Measurements from ENCODE around the gene SLC25A3. TPM values are rescaled to one million over a fixed set of nuclear protein-coding genes. Genes with fewer than 3 reads are reported as not detected.

Gene SLC25A3
- total and polyA plus RNA-seq, 9 of the 15 experiments (the other 6 are each of a cell fraction or from before 2014, with no cell fraction given): 264 to 766 (median 495) TPM

- TF ChIP-seq ZBTB2 (IDR thresholded peaks at IDR 0.05) (peak; percentile 19; the same call in 1 of the 2 replicates), REST (IDR thresholded peaks at IDR 0.05; ENCODE audit: borderline replicate concordance) (no peak), REST (CRISPR knock-in tag; IDR thresholded peaks at IDR 0.05; ENCODE audit: low read depth) (0 out of 2 replicates have a peak, but pooled peaks have one; percentile 62), ZNF445 (CRISPR knock-in tag; IDR thresholded peaks at IDR 0.05; ENCODE audit: low read depth) (no peak), ZNF707 (CRISPR knock-in tag; conservative IDR thresholded peaks at IDR 0.05) (no peak), COPS2 (conservative IDR thresholded peaks at IDR 0.05) (no peak), THAP12 (CRISPR knock-in tag; IDR thresholded peaks at IDR 0.05) (peak; percentile 64; the same call in 1 of the 2 replicates), SP1 (CRISPR knock-in tag; IDR thresholded peaks at IDR 0.05) (no peak), MXI1 (IDR thresholded peaks at IDR 0.05; ENCODE audit: low read depth, low read length) (no peak; the same call in 1 of the 2 replicates), ZBTB7A (IDR thresholded peaks at IDR 0.05; ENCODE audit: borderline replicate concordance, control insufficient read depth, low read depth, low read length) (peak; percentile 89; the same call in 1 of the 2 replicates), ZNF12 (CRISPR knock-in tag; IDR thresholded peaks at IDR 0.05) (no peak), HNRNPLL (IDR thresholded peaks at IDR 0.05; ENCODE audit: low read depth, low read length, poor library complexity, severe bottlenecking) (no peak), ESRRA (IDR thresholded peaks at IDR 0.05; ENCODE audit: borderline replicate concordance, low read depth) (no peak; the same call in 1 of the 2 replicates), ZKSCAN8 (CRISPR knock-in tag; IDR thresholded peaks at IDR 0.05) (no peak), ZNF668 (CRISPR knock-in tag; IDR thresholded peaks at IDR 0.05) (no peak), ZNF740 (CRISPR knock-in tag; IDR thresholded peaks at IDR 0.05) (peak; percentile 26; the same call in 1 of the 2 replicates), ZNF740 (tag; IDR thresholded peaks at IDR 0.05) (no peak)
These were observed 50.9 kb downstream of the SLC25A3 start (continued) for GRCh38 chr12:98644433-98644711.

Measured in K562 (cell line).